Caco-2 (cell line): ENCODE results near the gene TRPM6. TPM values are rescaled to one million over a fixed set of nuclear protein-coding genes. Genes with fewer than 3 reads are reported as not detected.

Experiments used
- BruUV-seq: library from RNA; stranded (reverse); fragments of 400-500 nt; replicated peaks from 2 replicates; lab custom pipeline; 2021; lab: Mats Ljungman, UMichigan
- CTCF ChIA-PET: fragments of 300-600 bp; sonication (Branson Sonifier 250); formaldehyde crosslinking; loops from one replicate; lab custom pipeline; 2022; ENCODE audit warnings: antibody characterized with exemption; lab: Charles Lee
- POLR2A ChIA-PET: fragments of 300-600 bp; sonication (Branson Sonifier 250); formaldehyde crosslinking; loops from one replicate; lab custom pipeline; 2022; ENCODE audit warnings: antibody characterized with exemption; lab: Charles Lee
- DNase-seq, 2 experiments: peaks; one replicate each; pipeline versions ENCODE4 v3.0.0 to v3.0.0-alpha.2; 2020 to 2022
- H3K27me3 ChIP-seq: replicated peaks from 2 replicates; pipeline ENCODE4 v1.6.0; 2011; ENCODE audit warnings: low read length; ENCODE audit not compliant: control insufficient read depth, insufficient read depth
- H3K36me3 ChIP-seq: 2 replicates; pipeline ENCODE4 v1.5.1; 2011; ENCODE audit warnings: low read length; ENCODE audit not compliant: control insufficient read depth, insufficient read depth
- H3K4me1 ChIP-seq: fragments of 250-450 bp; sonication (Bioruptor Pico); 2 replicates; pipeline ENCODE4 v1.5.1; 2020; ENCODE audit warnings: mild to moderate bottlenecking
- H3K4me3 ChIP-seq: 2 replicates; pipeline ENCODE4 v1.5.1; 2011; ENCODE audit warnings: low read depth, mild to moderate bottlenecking, control low read depth, low read length
- H3K9me3 ChIP-seq: fragments of 250-450 bp; sonication (Bioruptor Pico); 2 replicates; pipeline ENCODE4 v1.5.1; 2020; ENCODE audit warnings: mild to moderate bottlenecking, moderate library complexity
- H3K27ac Mint-ChIP-seq: one replicate; pipeline ENCODE4 v1.8.0; 2022; ENCODE audit warnings: mixed read lengths; ENCODE audit not compliant: unreplicated experiment
- H3K27me3 Mint-ChIP-seq: one replicate; pipeline ENCODE4 v1.8.0; 2022; ENCODE audit warnings: mixed read lengths; ENCODE audit not compliant: insufficient read depth, unreplicated experiment
- H3K36me3 Mint-ChIP-seq: one replicate; pipeline ENCODE4 v1.8.0; 2022; ENCODE audit warnings: mild to moderate bottlenecking, mixed read lengths; ENCODE audit not compliant: insufficient read depth, unreplicated experiment
- H3K4me1 Mint-ChIP-seq: one replicate; pipeline ENCODE4 v1.8.0; 2022; ENCODE audit warnings: low read depth, mixed read lengths; ENCODE audit not compliant: unreplicated experiment
- H3K4me3 Mint-ChIP-seq: one replicate; pipeline ENCODE4 v1.8.0; 2022; ENCODE audit warnings: mild to moderate bottlenecking, moderate library complexity, mixed read lengths; ENCODE audit not compliant: unreplicated experiment
- H3K9me3 Mint-ChIP-seq: one replicate; pipeline ENCODE4 v1.8.0; 2022; ENCODE audit warnings: mixed read lengths; ENCODE audit not compliant: unreplicated experiment
- CTCF ChIP-seq, 2 experiments: fragments of 200-600 bp in 1 of 2; IDR thresholded peaks; 1 replicate in 1 of 2; 2 replicates in 1 of 2; pipeline versions ENCODE4 v1.5.1 to v1.8.0; 2011 to 2022; ENCODE audit warnings: antibody characterized with exemption in 1 of 2, control low read depth in 1 of 2, inconsistent platforms in 1 of 2, low read depth in 1 of 2, low read length in 1 of 2, mild to moderate bottlenecking in 1 of 2, moderate library complexity in 1 of 2; ENCODE audit not compliant: insufficient read depth in 1 of 2, severe bottlenecking in 1 of 2, unreplicated experiment in 1 of 2
- intact Hi-C: fragments of 100-400 bp; cut with micrococcal nuclease; formaldehyde crosslinking; loops from one replicate; pipeline ENCODE4 v1.10.0; 2022; ENCODE audit not compliant: unreplicated experiment
- total RNA-seq: library from RNA; stranded (reverse); gene quantifications from 2 replicates; pipeline ENCODE4 v1.2.3, GENCODE V29; 2022

TRPM6 gene
- total RNA-seq, 1 experiment from 2014 or later = 5.0 TPM

- Histone ChIP-seq H3K27me3 (no peaks in the 10 kb centered on the region), H3K4me3 (no peak overlapping the region), H3K9me3 (no peaks in the 10 kb centered on the region), H3K36me3 (no peaks in the 10 kb centered on the region), H3K4me1 (no peaks in the 10 kb centered on the region)
- BruUV-seq = no TSS peak
- ChIA-PET POLR2A (no interaction called here), CTCF (no interaction called here)
- Mint-ChIP-seq H3K36me3 (no peaks in the 10 kb centered on the region), H3K9me3 (no peaks in the 10 kb centered on the region), H3K27me3 (no peaks in the 10 kb centered on the region), H3K4me1 (no peaks in the 10 kb centered on the region), H3K4me3 (no peak overlapping the region), H3K27ac (no peak overlapping the region)
- DNase-seq = no peak
- TF ChIP-seq CTCF (IDR thresholded peaks at IDR 0.05; ENCODE audit: insufficient read depth in 1 of 2, low read depth in 1 of 2, low read length in 1 of 2, severe bottlenecking in 1 of 2, unreplicated experiment in 1 of 2) = no peak
- intact Hi-C loops = no loop called here
Observed at GRCh38 chr9:74724317-74724716, 163.4 kb downstream of the TRPM6 start.

- Histone ChIP-seq H3K4me1 (no peaks in the 10 kb centered on the region), H3K27me3 (no peaks in the 10 kb centered on the region), H3K4me3 (no peak overlapping the region), H3K36me3 (no peaks in the 10 kb centered on the region), H3K9me3 (no peaks in the 10 kb centered on the region)
- ChIA-PET CTCF (no interaction called here), POLR2A (no interaction called here)
- no peak for TF ChIP-seq CTCF (IDR thresholded peaks at IDR 0.05; ENCODE audit: insufficient read depth in 1 of 2, low read depth in 1 of 2, low read length in 1 of 2, severe bottlenecking in 1 of 2, unreplicated experiment in 1 of 2)
- Mint-ChIP-seq H3K27ac (no peak overlapping the region), H3K36me3 (no peaks in the 10 kb centered on the region), H3K9me3 (no peaks in the 10 kb centered on the region), H3K4me3 (no peak overlapping the region), H3K27me3 (no peaks in the 10 kb centered on the region), H3K4me1 (no peaks in the 10 kb centered on the region)
- BruUV-seq = no TSS peak
- intact Hi-C loops = no loop called here
- DNase-seq = no peak
Observed at GRCh38 chr9:74721696-74722660, 165.7 kb downstream of the TRPM6 start.

- TF ChIP-seq CTCF (IDR thresholded peaks at IDR 0.05; ENCODE audit: insufficient read depth in 1 of 2, low read depth in 1 of 2, low read length in 1 of 2, severe bottlenecking in 1 of 2, unreplicated experiment in 1 of 2) = no peak
- no peaks in the 10 kb centered on the region for H3K36me3 Mint-ChIP-seq
- ChIA-PET POLR2A (no interaction called here), CTCF (no interaction called here)
- Histone ChIP-seq H3K36me3 (no peaks in the 10 kb centered on the region), H3K4me3 (no peak overlapping the region), H3K4me1 (no peaks in the 10 kb centered on the region), H3K9me3 (no peaks in the 10 kb centered on the region), H3K27me3 (no peaks in the 10 kb centered on the region)
- H3K27me3 Mint-ChIP-seq = no peaks in the 10 kb centered on the region
- no peak for DNase-seq
- no peaks in the 10 kb centered on the region for H3K9me3 Mint-ChIP-seq
- no peak overlapping the region for H3K27ac Mint-ChIP-seq
- H3K4me3 Mint-ChIP-seq = no peak overlapping the region
- no TSS peak for BruUV-seq
- no peaks in the 10 kb centered on the region for H3K4me1 Mint-ChIP-seq
- intact Hi-C loops = no loop called here
Observed at GRCh38 chr9:74719306-74719705, 168.4 kb downstream of the TRPM6 start.
